Gastrocnemius medialis (tissue), 4 donors: ENCODE data around the gene DNAJB6. TPM values are rescaled to one million over a fixed set of nuclear protein-coding genes. Genes with fewer than 3 reads are reported as not detected.

Source experiments
- ATAC-seq, 2 donors: fragments of 150-250 bp; one replicate each; pipeline ENCODE4 v1.9.1; 2016
- DNase-seq, 2 donors: peaks; one replicate each; pipeline ENCODE4 v3.0.0-alpha.2; 2019
- H3K27ac ChIP-seq, 4 donors: fragments of 200-600 bp; sonication (generic); 1 replicate in 1 of 4; 2 replicates in 3 of 4; pipeline ENCODE4 v1.5.1; 2016 to 2018; ENCODE audit warnings: mild to moderate bottlenecking in 2 of 4, moderate library complexity in 1 of 4
- H3K27me3 ChIP-seq, 3 donors: fragments of 200-600 bp; sonication (generic) in 2 of 3; 1 replicate in 1 of 3; 2 replicates in 2 of 3; pipeline versions ENCODE4 v1.5.1 to v1.6.0; 2016 to 2019; ENCODE audit warnings: mild to moderate bottlenecking in 1 of 3, moderate library complexity in 1 of 3
- H3K36me3 ChIP-seq, 2 donors: fragments of 200-600 bp; sonication (generic) in 1 of 2; one replicate each; pipeline ENCODE4 v1.5.1; 2017 to 2018
- H3K4me1 ChIP-seq, 2 donors: fragments of 200-600 bp; sonication (generic) in 1 of 2; one replicate each; pipeline ENCODE4 v1.5.1; 2016 to 2017; ENCODE audit warnings: mild to moderate bottlenecking in 2 of 2
- H3K4me3 ChIP-seq, 4 donors: fragments of 200-600 bp; sonication (generic) in 3 of 4; 1 replicate in 1 of 4; 2 replicates in 3 of 4; pipeline ENCODE4 v1.5.1; 2016 to 2019; ENCODE audit warnings: mild to moderate bottlenecking in 2 of 4
- H3K9me3 ChIP-seq, 3 donors: fragments of 200-600 bp; sonication (generic) in 2 of 3; 1 replicate in 1 of 3; 2 replicates in 2 of 3; pipeline ENCODE4 v1.5.1; 2016 to 2019
- POLR2A ChIP-seq, 2 donors: fragments of 450-650 bp; IDR thresholded peaks; one replicate each; pipeline ENCODE4 v1.6.1; 2017; ENCODE audit warnings: antibody characterized with exemption in 2 of 2, mild to moderate bottlenecking in 2 of 2, moderate library complexity in 2 of 2
- in situ Hi-C, 4 donors: fragments of 200-750 bp; cut with MboI; loops; one replicate each; pipeline versions ENCODE4 v1.15.0 to v1.8.0; 2017; ENCODE audit warnings: low sequenced_read_pairs in 4 of 4
- intact Hi-C: fragments of 100-400 bp; cut with DNase I; formaldehyde crosslinking; loops from one replicate; pipeline ENCODE4 v1.15.1; 2023; ENCODE audit warnings: low total_unique reads
- total RNA-seq, 4 donors: library from RNA; depleted of rRNA; stranded (reverse); fragments of >200 nt; gene quantifications; one replicate each; pipeline versions ENCODE4 v1.1.0 to v1.2.3, GENCODE V29; 2016
- TF ChIP-seq, protein P1 (sequence below), 5 experiments: fragments of 450-650 bp in 3 of 5; fragments of 200-600 bp in 2 of 5; sonication (generic) in 2 of 5; IDR thresholded peaks in 4 of 5; conservative IDR thresholded peaks in 1 of 5; 1 replicate in 4 of 5; 2 replicates in 1 of 5; pipeline ENCODE4 v1.5.1; 2016 to 2019; ENCODE audit warnings: antibody characterized with exemption in 5 of 5, mild to moderate bottlenecking in 3 of 5, moderate library complexity in 3 of 5

Gene DNAJB6
- total RNA-seq, 4 donors from 2014 or later = 130 to 269 (median 188) TPM

DNA sequence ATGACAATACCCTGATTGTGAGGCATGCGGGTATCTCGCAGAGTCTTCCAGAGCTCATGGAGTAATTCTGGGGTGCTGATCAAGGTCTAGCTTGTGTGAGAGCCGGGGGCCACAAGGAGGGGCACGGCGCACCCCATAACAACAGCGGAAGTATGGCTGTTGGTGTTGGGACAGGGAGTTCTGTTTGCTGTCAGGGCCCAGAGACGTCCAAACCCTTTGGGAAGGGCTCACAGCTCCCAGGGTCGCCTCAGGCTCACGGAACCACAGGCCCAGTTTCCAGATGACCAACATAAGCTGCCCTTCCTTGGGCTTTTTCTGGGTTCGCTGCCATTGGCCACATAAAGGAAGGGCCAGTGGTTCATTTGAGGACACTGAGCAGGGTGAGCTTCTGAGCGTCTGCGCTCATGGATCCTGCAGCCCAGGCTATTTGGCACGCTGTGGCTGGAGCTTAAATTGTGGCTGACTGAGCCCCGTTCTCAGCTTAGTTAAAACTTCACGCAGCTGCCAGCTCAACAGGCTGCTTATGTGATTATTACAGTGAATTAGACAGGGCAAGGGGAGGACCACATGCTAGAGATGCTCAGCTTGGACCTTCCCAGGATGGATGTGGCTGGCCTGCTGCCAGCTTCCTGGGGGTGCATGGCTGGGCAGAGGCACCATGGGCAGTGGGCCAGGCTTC, 92.3 kb downstream of the DNAJB6 start:
- in situ Hi-C loops (no loop called here), intact Hi-C loops (no loop called here)
- peak in 1 of 2 donors; percentile 12 for DNase-seq

DNA sequence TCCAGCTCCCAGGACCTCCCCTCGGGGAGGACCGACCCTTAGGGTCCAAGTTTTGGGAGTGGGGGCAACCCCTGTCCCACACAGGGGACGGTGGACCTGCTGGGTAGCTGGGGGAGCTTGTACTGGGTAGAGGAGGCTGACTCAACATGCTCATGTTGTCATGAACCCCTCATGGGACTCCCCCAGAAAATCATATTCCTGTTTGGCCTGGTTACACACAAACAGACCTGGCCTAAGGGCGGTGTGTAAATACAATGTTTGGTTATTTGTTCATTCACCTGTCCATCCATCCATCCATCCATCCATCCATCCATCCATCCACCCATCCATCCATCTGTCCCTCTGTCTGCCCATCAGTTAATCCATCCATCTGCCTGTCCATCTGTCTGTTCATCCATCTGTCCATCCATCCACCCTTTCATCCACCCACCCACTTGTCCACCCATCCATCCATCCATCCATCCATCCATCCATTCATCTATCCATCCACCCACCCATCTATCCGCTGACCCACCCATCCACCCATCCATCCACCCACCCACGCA, 92.9 kb downstream of the DNAJB6 start:
- peak in 1 of 2 donors; percentile 1 for DNase-seq
- no peaks in the 10 kb centered on the region for H3K36me3 ChIP-seq
- H3K4me3 ChIP-seq = no peak overlapping the region
- TF ChIP-seq, protein P1, sequence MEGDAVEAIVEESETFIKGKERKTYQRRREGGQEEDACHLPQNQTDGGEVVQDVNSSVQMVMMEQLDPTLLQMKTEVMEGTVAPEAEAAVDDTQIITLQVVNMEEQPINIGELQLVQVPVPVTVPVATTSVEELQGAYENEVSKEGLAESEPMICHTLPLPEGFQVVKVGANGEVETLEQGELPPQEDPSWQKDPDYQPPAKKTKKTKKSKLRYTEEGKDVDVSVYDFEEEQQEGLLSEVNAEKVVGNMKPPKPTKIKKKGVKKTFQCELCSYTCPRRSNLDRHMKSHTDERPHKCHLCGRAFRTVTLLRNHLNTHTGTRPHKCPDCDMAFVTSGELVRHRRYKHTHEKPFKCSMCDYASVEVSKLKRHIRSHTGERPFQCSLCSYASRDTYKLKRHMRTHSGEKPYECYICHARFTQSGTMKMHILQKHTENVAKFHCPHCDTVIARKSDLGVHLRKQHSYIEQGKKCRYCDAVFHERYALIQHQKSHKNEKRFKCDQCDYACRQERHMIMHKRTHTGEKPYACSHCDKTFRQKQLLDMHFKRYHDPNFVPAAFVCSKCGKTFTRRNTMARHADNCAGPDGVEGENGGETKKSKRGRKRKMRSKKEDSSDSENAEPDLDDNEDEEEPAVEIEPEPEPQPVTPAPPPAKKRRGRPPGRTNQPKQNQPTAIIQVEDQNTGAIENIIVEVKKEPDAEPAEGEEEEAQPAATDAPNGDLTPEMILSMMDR (IDR thresholded peaks at IDR 0.05 in 4 of 5, conservative IDR thresholded peaks at IDR 0.05 in 1 of 5) = no peak
- TF ChIP-seq POLR2A (IDR thresholded peaks at IDR 0.05) = no peak
- in situ Hi-C loops (no loop called here), intact Hi-C loops (no loop called here)
- no peaks in the 10 kb centered on the region for H3K27me3 ChIP-seq
- no peak for ATAC-seq
- H3K9me3 ChIP-seq = no peaks in the 10 kb centered on the region
- H3K27ac ChIP-seq = no peak overlapping the region
- no peaks in the 10 kb centered on the region for H3K4me1 ChIP-seq

More for the DNA sequence above, 92.3 kb downstream of the DNAJB6 start:
- H3K36me3 ChIP-seq = no peaks in the 10 kb centered on the region
- H3K4me3 ChIP-seq = no peak overlapping the region
- H3K9me3 ChIP-seq = no peaks in the 10 kb centered on the region
- no peaks in the 10 kb centered on the region for H3K27me3 ChIP-seq
- no peak overlapping the region for H3K27ac ChIP-seq
- TF ChIP-seq POLR2A (IDR thresholded peaks at IDR 0.05) = no peak
- TF ChIP-seq, protein P1 (IDR thresholded peaks at IDR 0.05 in 4 of 5, conservative IDR thresholded peaks at IDR 0.05 in 1 of 5) = no peak
- no peaks in the 10 kb centered on the region for H3K4me1 ChIP-seq
- no peak for ATAC-seq

DNA sequence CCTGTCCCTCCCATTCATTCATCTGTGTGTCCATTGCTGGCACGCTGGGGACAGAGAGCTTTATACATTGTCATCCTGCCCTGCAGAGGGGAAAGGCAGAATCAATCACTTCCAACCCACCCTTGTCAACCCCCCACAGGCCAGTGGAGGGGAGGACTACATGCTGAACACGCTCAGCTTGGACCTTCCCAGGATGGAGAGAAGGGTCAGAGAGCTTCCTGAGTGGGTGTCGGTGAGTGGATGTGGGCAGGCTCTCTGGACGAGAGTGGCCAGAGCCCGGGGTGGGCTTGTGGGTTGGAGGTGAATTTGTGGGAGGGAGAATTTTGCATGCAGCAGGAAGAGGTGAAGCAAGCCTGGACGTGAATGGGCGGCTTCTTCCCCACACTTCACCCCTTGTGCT, 93.9 kb downstream of the DNAJB6 start:
- no peaks in the 10 kb centered on the region for H3K4me1 ChIP-seq
- H3K27ac ChIP-seq = no peak overlapping the region
- H3K9me3 ChIP-seq = no peaks in the 10 kb centered on the region
- no peak overlapping the region for H3K4me3 ChIP-seq
- TF ChIP-seq, protein P1 (IDR thresholded peaks at IDR 0.05 in 4 of 5, conservative IDR thresholded peaks at IDR 0.05 in 1 of 5) = no peak
- TF ChIP-seq POLR2A (IDR thresholded peaks at IDR 0.05) = no peak
- DNase-seq = peak in 1 of 2 donors; percentile 8
- H3K27me3 ChIP-seq = no peaks in the 10 kb centered on the region
- intact Hi-C loops (no loop called here), in situ Hi-C loops (no loop called here)
- no peak for ATAC-seq
- H3K36me3 ChIP-seq = no peaks in the 10 kb centered on the region

DNA sequence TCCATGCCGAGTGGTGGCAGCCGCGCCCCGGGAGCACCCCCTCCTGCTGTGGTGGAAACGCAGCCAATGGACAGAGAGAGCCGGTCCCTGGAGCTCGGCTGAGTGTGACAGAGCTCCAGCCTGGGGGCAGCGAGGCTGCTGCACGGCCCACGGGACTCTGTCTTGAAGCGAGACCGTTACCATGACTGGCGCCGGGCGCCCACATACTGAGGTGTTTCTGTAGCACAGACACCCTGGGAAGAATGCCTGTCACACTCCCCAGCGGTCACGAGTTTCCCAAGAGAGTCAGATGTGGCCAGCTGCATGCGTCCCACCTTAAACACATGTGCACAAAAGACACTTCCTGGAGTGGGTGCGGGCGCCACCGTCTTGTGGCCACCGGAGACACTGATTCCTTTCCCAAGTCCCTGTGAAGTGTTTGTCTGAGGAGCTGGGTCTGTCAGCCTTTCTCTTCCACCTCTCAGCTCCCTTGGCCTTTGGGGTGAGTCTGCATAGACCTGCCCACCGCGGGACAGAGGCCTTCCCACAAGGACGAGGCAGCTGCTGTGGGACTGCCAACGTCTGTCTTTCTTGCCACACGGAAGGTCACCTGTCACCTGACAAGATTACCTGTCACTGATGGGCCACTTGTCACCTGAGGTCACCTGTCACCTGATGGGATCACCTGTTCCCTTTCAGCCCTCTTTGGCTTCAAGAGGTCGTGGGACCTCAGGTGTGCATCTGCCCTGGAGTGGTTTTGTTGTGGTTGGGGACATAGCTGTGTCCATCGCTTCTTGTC, 94.6 kb downstream of the DNAJB6 start:
- no peak for TF ChIP-seq POLR2A (IDR thresholded peaks at IDR 0.05)
- TF ChIP-seq, protein P1 (IDR thresholded peaks at IDR 0.05 in 4 of 5, conservative IDR thresholded peaks at IDR 0.05 in 1 of 5) = no peak
- Histone ChIP-seq H3K4me3 (no peak overlapping the region), H3K9me3 (no peaks in the 10 kb centered on the region), H3K27me3 (no peaks in the 10 kb centered on the region), H3K4me1 (no peaks in the 10 kb centered on the region), H3K36me3 (no peaks in the 10 kb centered on the region), H3K27ac (no peak overlapping the region)
- ATAC-seq (no peak), DNase-seq (peak in 1 of 2 donors; percentile 11)
- intact Hi-C loops (no loop called here), in situ Hi-C loops (no loop called here)
